GM13977 (cell line): ENCODE results near the gene MRPL2.
A peak's percentile ranks its signal among the peaks of the same experiment; 100 is the strongest.

ENCODE experiments used
- DNase-seq: peaks from one replicate; pipeline ENCODE4 v3.0.0; 2012; ENCODE audit warnings: low spot score
- in situ Hi-C: fragments of 300-500 bp; cut with MboI; formaldehyde crosslinking; loops from one replicate; pipeline ENCODE4 v1.12.0; 2022; ENCODE audit warnings: low sequenced_read_pairs, low pct_unique_long_range_greater_than_20kb, mixed read lengths, inconsistent platforms; ENCODE audit not compliant: unreplicated experiment
- TF ChIP-seq, protein P1 (sequence below): IDR thresholded peaks from 2 replicates; pipeline ENCODE4 v1.5.1; 2012; ENCODE audit warnings: mild to moderate bottlenecking, control low read depth; ENCODE audit not compliant: insufficient read depth; ENCODE audit errors: extremely low read depth, missing control alignments

The MRPL2 gene

DNA sequence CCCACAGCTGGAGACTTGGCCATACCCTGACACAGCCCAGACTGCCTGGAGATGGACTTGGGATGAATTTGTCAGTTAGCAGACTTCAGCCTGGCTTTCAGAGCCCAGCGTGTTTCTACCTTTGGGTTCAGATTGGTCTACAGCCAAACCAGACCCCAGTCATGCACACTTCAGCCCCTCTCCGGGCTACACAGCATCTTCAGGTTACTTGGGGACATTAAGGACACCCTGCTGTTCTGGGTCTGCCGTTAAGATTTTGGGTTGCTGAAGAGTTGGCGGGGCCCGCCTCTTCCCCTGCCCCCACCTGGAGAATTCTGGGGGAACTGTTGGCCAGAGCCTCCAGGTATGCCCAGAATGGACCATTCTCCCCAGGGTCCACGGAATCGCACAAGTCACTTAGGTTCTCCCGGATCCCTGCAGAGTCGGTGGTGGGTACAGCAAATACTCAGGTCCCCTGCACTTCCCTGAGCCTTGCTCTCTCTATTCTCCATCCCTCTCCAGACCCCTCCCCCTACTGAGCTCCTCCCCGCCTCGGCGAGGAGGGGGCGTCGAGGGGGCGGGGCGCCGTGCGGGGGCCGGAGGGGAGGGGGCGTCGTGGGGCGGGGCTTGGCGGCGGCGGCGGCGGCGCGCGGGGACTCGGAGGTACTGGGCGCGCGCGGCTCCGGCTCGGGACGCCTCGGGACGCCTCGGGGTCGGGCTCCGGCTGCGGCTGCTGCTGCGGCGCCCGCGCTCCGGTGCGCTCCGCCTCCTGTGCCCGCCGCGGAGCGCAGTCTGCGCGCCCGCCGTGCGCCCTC, 16.6 kb upstream of the MRPL2 start, which contains the start of gene PTK7:
Gene PTK7, plus strand, starts transcription at position 645 of the 794 bp plus-strand sequence. CDS start 175 bp downstream, outside the sequence.
- TF ChIP-seq, protein P1, sequence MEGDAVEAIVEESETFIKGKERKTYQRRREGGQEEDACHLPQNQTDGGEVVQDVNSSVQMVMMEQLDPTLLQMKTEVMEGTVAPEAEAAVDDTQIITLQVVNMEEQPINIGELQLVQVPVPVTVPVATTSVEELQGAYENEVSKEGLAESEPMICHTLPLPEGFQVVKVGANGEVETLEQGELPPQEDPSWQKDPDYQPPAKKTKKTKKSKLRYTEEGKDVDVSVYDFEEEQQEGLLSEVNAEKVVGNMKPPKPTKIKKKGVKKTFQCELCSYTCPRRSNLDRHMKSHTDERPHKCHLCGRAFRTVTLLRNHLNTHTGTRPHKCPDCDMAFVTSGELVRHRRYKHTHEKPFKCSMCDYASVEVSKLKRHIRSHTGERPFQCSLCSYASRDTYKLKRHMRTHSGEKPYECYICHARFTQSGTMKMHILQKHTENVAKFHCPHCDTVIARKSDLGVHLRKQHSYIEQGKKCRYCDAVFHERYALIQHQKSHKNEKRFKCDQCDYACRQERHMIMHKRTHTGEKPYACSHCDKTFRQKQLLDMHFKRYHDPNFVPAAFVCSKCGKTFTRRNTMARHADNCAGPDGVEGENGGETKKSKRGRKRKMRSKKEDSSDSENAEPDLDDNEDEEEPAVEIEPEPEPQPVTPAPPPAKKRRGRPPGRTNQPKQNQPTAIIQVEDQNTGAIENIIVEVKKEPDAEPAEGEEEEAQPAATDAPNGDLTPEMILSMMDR: no peak
- in situ Hi-C loops: no loop called here
- DNase-seq: peak; percentile 66

DNA sequence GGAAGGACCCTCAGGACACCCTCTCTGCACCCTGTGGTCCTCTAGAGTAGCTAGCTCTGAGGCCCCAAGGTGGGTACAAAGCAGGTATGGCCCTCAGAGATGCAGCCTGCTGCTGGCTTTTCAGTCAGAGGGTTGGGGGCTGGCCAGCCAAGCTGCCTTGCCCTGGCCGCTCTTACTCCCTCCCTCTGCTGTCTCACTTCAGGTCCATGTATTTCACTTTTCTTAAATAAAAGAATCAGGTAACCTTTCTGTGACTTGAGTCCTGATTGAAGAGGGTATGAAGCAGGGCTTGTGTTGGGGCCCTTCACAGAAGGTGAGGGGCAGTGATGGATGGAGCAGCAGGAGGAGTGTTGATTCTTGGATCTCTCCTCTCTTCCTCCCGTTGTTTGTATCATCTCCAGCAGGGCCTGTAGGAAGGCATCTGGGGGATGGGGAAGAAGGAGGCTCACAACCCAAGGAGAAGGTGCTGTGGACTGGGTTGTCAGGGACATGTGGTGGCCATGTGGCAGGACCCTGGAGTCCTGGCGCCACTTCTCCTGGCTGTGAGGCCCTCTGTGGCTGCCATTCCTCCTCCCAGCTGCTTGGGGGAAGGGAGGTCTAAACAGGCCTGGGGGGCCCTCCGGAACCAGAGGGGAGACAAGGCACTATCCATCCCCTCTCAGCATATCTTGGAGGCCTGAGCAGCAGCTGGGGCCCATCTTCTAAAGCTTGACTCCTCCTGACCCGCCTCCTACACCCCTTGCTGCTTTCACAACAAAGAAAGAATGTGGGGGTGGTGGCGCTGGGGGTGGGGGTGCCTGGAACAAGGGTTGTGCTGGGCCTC, 15.8 kb upstream of the MRPL2 start:
- in situ Hi-C loops: no loop called here
- DNase-seq: no peak

DNA sequence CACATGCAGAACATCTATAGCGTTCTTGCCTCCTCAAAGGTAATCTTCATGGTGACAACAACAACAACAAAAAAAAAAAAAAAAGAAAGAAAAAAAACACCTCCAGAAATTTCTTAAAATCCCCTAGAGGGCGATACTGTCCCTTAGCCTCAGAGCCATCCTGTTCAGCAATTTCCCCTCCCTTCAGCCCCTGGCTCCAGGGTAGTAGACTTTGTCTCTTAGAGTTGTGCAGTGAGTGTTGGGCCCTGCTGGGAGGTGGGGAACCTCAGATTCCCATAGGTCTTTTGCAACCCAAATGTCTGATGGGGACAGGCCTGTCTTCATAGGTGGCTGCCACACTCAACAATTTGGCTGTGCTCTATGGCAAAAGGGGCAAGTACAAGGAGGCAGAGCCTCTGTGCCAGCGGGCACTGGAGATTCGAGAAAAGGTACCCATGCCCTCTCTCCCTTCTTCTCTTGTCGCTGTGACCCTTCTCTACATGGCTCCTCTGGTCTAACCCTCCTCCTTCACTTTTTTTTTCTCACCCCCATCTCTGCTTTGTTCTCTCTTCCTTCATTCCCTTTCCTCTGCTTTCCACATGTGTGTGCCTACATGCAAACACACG, 10.9 kb upstream of the MRPL2 start:
- DNase-seq: peak; percentile 82
- in situ Hi-C loops: no loop called here
- TF ChIP-seq, protein P1: peak; percentile 35

More for the DNA sequence above, 15.8 kb upstream of the MRPL2 start:
- TF ChIP-seq, protein P1: no peak

DNA sequence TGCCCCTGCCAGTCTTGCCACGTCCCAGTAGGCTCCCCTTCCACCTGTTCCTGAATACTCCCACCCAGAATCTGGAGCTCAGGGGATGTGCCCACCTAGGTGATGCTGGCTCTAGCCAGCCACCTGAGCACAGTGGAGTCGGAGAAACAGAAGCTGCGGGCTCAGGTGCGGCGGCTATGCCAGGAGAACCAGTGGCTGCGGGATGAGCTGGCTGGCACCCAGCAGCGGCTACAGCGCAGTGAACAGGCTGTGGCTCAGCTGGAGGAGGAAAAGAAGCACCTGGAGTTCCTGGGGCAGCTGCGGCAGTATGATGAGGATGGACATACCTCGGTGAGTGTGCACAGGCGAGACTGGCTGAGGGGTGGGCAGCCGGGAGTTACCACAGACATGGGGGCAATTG, 3.6 kb upstream of the MRPL2 start:
- in situ Hi-C loops: no loop called here
- TF ChIP-seq, protein P1: no peak
- DNase-seq: no peak

DNA sequence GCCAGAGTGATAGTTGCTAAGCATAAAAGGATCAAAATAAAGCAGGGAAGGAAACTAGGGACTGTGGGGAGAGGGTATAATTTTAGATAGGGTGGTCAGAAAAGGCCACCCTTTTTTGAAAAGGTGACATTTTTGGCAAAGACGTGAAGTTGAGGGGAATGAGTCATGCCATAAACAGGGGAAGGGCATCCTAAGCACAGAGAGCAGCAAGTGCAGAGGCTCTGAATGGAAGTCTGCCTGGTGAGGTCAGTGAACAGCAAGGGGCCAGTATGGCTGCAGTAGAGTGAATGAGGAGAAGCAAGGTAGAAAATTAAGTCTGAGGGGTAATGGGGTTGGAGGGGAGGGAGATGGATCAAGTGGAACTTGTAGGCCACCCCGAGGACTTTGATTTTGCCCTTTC, 2.6 kb upstream of the MRPL2 start:
- in situ Hi-C loops: no loop called here
- TF ChIP-seq, protein P1: no peak

More for the DNA sequence above, 2.6 kb upstream of the MRPL2 start:
- no peak for DNase-seq
